ENCODE results near the gene CST7. TPM values are rescaled to one million over a fixed set of nuclear protein-coding genes. Genes with fewer than 3 reads are reported as not detected.

The CST7 gene, protein sequence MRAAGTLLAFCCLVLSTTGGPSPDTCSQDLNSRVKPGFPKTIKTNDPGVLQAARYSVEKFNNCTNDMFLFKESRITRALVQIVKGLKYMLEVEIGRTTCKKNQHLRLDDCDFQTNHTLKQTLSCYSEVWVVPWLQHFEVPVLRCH
- total RNA-seq (2022): not detected in 2 replicates
- Bru-seq, nascent RNA: not detected
- not detected for BruChase-seq, experiment 1, labeled RNA remaining after a 6-hour chase
- BruChase-seq, experiment 2, labeled RNA remaining after a 2-hour chase: not detected
- long read RNA-seq: 0 reads

GRCh38 chr20:24948939-24949679 lies at the start of gene CST7:
Gene CST7 (plus strand): TSS chr20:24949269. CDS start chr20:24949506, 237 bp downstream.
- no peak for DNase-seq
- TF ChIP-seq, protein P1, sequence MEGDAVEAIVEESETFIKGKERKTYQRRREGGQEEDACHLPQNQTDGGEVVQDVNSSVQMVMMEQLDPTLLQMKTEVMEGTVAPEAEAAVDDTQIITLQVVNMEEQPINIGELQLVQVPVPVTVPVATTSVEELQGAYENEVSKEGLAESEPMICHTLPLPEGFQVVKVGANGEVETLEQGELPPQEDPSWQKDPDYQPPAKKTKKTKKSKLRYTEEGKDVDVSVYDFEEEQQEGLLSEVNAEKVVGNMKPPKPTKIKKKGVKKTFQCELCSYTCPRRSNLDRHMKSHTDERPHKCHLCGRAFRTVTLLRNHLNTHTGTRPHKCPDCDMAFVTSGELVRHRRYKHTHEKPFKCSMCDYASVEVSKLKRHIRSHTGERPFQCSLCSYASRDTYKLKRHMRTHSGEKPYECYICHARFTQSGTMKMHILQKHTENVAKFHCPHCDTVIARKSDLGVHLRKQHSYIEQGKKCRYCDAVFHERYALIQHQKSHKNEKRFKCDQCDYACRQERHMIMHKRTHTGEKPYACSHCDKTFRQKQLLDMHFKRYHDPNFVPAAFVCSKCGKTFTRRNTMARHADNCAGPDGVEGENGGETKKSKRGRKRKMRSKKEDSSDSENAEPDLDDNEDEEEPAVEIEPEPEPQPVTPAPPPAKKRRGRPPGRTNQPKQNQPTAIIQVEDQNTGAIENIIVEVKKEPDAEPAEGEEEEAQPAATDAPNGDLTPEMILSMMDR (IDR thresholded peaks at IDR 0.05; ENCODE audit: unreplicated experiment): no peak

GRCh38 chr20:24906806-24907205 lies 42.3 kb upstream of the CST7 start:
- TF ChIP-seq, protein P1 (IDR thresholded peaks at IDR 0.05; ENCODE audit: unreplicated experiment): no peak
- no peaks in the 10 kb centered on the region for H3K36me3 Mint-ChIP-seq (ENCODE audit: insufficient read depth, unreplicated experiment)
- H3K27ac Mint-ChIP-seq (ENCODE audit: unreplicated experiment): no peak overlapping the region
- no TSS peak for BruUV-seq (replicated peaks)
- H3K9me3 Mint-ChIP-seq (ENCODE audit: low read depth, unreplicated experiment): no peaks in the 10 kb centered on the region
- H3K4me3 Mint-ChIP-seq (ENCODE audit: low read depth, unreplicated experiment): no peak overlapping the region
- H3K4me1 Mint-ChIP-seq (ENCODE audit: low read depth, unreplicated experiment): no peaks in the 10 kb centered on the region
- intact Hi-C loops (cut with micrococcal nuclease; ENCODE audit: unreplicated experiment): no loop called here
- no peak for DNase-seq
- CTCF ChIA-PET: no interaction called here
- peaks cover 10% of the 10 kb centered on the region for H3K27me3 Mint-ChIP-seq (ENCODE audit: unreplicated experiment)

More at GRCh38 chr20:24948939-24949679, at the start of gene CST7:
- CTCF ChIA-PET: no interaction called here
- no TSS peak for BruUV-seq (replicated peaks)
- H3K27ac Mint-ChIP-seq (ENCODE audit: unreplicated experiment): no peak within 1 kb of the TSS
- peaks cover 12% of the 10 kb centered on the region for H3K27me3 Mint-ChIP-seq (ENCODE audit: unreplicated experiment)
- intact Hi-C loops (cut with micrococcal nuclease; ENCODE audit: unreplicated experiment): no loop called here
- H3K4me3 Mint-ChIP-seq (ENCODE audit: low read depth, unreplicated experiment): no peak within 1 kb of the TSS
- H3K4me1 Mint-ChIP-seq (ENCODE audit: low read depth, unreplicated experiment): no peaks in the 10 kb centered on the region
- H3K36me3 Mint-ChIP-seq (ENCODE audit: insufficient read depth, unreplicated experiment): no peaks in the 10 kb centered on the region
- peaks cover 4% of the 10 kb centered on the region for H3K9me3 Mint-ChIP-seq (ENCODE audit: low read depth, unreplicated experiment)

DNA sequence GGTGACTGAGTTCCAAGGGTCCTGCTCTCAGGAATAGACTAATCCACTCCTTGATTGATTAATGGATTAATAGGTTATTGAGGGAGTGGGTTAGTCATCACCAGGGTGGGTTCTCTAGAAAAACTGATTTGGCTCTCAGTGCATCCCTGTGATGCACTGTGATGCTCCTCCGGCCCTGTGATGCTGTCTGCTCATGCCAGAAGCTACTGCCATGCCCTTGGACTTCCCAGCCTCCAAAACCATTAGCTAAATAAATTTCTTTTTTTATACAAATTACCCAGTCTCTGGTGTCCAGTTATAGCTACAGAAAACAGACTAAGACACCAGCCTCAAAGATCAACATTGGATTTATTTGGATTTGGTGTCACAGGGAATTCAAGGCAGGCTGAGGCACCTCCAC lies 40.4 kb upstream of the CST7 start:
- CTCF ChIA-PET: interaction anchor here (0.6 kb wide), 1 partner anchor 493 kb away, joined by 3 read pairs; no protein-coding TSS in a partner anchor
- BruUV-seq (replicated peaks): no TSS peak
- intact Hi-C loops (cut with micrococcal nuclease; ENCODE audit: unreplicated experiment): no loop called here
- no peak for DNase-seq
- no peaks in the 10 kb centered on the region for H3K36me3 Mint-ChIP-seq (ENCODE audit: insufficient read depth, unreplicated experiment)
- peaks cover 12% of the 10 kb centered on the region for H3K27me3 Mint-ChIP-seq (ENCODE audit: unreplicated experiment)
- H3K4me1 Mint-ChIP-seq (ENCODE audit: low read depth, unreplicated experiment): no peaks in the 10 kb centered on the region
- H3K27ac Mint-ChIP-seq (ENCODE audit: unreplicated experiment): no peak overlapping the region
- TF ChIP-seq, protein P1 (IDR thresholded peaks at IDR 0.05; ENCODE audit: unreplicated experiment): no peak
- H3K9me3 Mint-ChIP-seq (ENCODE audit: low read depth, unreplicated experiment): no peaks in the 10 kb centered on the region
- no peak overlapping the region for H3K4me3 Mint-ChIP-seq (ENCODE audit: low read depth, unreplicated experiment)

GRCh38 chr20:24909086-24909780 lies 39.8 kb upstream of the CST7 start:
- CTCF ChIA-PET: no interaction called here
- Mint-ChIP-seq H3K4me3 (ENCODE audit: low read depth, unreplicated experiment) (no peak overlapping the region), H3K9me3 (ENCODE audit: low read depth, unreplicated experiment) (no peaks in the 10 kb centered on the region), H3K27ac (ENCODE audit: unreplicated experiment) (no peak overlapping the region), H3K36me3 (ENCODE audit: insufficient read depth, unreplicated experiment) (no peaks in the 10 kb centered on the region), H3K4me1 (ENCODE audit: low read depth, unreplicated experiment) (no peaks in the 10 kb centered on the region), H3K27me3 (ENCODE audit: unreplicated experiment) (peaks cover 12% of the 10 kb centered on the region)
- TF ChIP-seq, protein P1 (IDR thresholded peaks at IDR 0.05; ENCODE audit: unreplicated experiment): no peak
- BruUV-seq (replicated peaks): no TSS peak
- intact Hi-C loops (cut with micrococcal nuclease; ENCODE audit: unreplicated experiment): no loop called here
- no peak for DNase-seq

Measured in Calu3 (cell line).